GM18870 (cell line): ENCODE measurements around the gene FSD1.
"Not testable (repeated sequence)": the region's sequence is repeated elsewhere in the genome, so short reads cannot be mapped to it uniquely, and the experiment has no call there.

Source experiments
- ATAC-seq: cut with Tn5 transposase; IDR thresholded peaks from one replicate; pipeline ENCODE4 v1.9.1; 2021; ENCODE audit warnings: moderate library complexity; ENCODE audit not compliant: unreplicated experiment

The FSD1 gene

GRCh38 chr19:4313847-4314490 lies 9.6 kb downstream of the FSD1 start:
- no peak for ATAC-seq

DNA sequence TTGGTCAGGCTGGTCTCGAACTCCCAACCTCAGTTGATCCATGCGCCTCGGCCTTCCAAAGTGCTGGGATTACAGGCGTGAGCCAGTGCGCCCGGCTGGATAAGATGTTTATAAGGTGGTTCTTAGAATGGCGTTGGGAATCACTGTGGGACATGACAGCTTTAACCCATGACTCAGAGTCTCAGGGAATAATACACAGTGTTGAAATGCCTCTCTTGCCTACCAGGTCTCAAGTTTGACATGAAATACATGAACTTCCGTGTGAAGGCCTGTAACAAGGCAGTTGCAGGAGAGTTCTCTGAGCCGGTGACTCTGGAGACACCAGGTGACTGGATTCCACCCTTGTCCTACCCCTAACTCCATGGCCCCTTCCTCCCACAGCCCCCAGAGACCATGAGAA lies 12.6 kb downstream of the FSD1 start:
- ATAC-seq: no peak

DNA sequence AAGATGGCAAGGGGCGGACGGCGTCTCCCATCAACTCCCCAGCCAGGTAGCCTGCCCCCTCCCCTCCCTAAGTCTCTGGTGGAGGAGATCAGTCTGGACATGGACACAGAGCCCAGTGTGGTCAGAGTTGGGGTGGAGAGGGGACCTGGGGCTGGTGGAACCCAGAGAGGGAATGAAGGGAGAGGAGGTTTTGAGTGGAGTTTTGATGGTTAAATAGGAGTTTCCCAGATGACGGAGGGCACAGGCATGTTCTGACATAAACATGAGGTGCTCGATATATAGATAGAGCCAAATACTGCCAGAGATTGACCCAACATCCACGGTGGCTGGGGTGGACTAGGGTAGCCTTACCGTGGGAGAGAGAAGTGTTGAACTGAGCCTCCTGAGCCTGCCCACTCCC lies 14.1 kb downstream of the FSD1 start:
- ATAC-seq: no peak

- no peak for ATAC-seq
Measured at GRCh38 chr19:4319067-4319718, 14.8 kb downstream of the FSD1 start.

DNA sequence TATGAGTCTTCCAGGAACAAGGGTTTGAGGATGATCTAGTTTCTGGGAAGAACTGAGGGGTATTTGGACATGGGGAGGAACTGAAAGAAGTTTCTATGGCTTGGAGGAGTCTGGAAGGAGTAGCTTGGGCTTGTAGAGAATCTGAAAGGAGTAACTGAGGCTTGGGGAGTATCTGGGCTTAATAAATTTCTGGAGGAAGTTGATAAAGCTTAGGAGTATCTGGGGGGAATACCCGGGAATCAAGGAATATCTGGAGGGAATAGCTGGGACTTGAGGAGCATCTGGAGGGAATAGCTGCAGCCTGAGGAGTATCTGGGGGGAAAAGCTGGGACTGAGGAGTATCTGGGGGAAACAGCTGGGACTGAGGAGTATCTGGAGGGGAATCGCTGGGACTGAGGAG lies 16.0 kb downstream of the FSD1 start:
- ATAC-seq: no peak

GRCh38 chr19:4322942-4323665 lies 18.7 kb downstream of the FSD1 start:
- no peak for ATAC-seq

- no peak for ATAC-seq
Measured at GRCh38 chr19:4323692-4324091, 19.3 kb downstream of the FSD1 start.

DNA sequence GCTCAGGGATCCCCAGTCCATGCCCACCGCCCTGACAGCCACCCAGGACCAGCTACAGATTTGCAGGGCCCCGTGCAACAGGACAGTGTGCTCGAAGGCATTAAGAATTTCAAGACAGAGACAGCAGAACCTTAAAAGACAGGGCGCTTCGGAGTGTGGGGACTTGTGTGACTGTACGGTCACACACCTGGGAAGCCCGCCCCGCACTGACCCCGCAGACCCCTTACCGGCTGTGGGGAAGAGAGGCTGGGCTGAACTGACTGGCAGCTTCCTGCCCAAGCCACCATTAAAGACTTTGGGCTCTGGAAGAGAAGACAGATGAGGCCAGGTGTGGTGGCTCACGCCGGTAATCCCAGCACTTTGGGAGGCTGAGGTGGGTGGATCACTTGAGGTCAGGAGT lies 19.8 kb downstream of the FSD1 start:
- no peak for ATAC-seq

- ATAC-seq: no peak
Measured at GRCh38 chr19:4326215-4326836, 21.9 kb downstream of the FSD1 start.

GRCh38 chr19:4326837-4327251 lies 22.4 kb downstream of the FSD1 start:
- no peak for ATAC-seq

DNA sequence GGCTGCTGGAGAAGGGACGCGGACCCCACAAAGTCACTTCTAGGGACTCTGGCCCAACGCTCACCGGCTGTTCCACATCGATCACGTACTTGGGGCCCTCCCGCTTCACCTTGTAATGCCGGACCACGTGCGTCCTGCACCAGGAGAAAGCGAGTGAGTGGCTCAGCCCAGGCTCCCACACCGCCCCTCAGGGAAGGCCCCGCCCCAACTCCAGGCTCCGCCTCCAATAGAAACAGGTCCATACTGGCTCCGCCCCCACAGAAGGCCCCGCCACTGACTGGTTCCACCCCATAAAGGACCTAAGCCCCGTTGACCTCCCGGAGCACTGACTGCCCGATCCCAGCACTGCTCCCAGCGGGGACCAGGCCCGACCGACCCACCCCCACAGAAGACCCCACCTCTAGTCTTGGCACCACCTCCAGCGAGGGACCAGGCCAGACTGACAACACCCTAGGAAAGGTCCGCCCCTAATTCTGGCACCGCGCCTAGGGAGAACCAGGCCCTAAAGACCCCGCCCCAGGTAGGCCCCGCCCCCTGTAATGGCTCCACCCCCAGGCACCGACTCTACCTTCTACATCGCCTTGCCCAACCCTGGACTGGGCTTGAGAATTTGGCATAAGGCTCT lies 23.0 kb downstream of the FSD1 start:
- no peak for ATAC-seq

- no peak for ATAC-seq
Measured at GRCh38 chr19:4327877-4328242, 23.5 kb downstream of the FSD1 start.

DNA sequence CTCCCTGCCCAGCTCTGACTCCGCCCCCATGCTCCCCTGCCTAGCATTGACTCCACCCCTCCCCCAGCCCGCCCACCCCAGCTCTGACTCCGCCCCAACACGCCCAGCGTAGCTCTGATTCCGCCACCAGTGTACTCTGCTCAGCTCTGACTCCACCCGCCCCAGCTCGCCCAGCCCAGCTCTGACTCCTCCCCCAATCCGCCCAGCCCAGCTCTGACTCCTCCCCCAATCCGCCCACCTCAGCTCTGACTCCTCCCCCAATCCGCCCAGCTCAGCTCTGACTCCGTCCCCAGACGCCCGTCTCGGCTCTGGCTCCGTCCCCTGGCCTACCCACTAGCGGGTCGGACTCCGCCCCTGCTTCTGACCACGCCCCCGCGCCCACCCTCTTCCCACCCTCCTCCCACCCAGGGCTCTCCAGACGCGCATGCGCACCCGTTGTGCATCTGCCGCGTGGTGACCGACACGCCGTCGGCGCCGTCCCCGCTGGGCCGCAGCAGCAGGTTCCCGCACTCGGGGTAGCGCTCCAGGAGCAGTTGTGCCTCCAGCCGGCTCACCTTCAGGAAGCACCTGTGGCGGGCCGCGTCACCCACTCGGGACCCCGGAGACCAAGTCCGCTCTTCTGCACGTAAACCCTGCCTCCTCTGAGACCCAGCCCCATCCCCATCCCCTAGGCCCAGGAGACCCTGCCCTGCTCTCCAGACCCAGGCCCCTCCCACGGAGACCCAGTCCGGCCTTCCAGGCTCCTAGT lies 24.0 kb downstream of the FSD1 start:
- no peak for ATAC-seq

DNA sequence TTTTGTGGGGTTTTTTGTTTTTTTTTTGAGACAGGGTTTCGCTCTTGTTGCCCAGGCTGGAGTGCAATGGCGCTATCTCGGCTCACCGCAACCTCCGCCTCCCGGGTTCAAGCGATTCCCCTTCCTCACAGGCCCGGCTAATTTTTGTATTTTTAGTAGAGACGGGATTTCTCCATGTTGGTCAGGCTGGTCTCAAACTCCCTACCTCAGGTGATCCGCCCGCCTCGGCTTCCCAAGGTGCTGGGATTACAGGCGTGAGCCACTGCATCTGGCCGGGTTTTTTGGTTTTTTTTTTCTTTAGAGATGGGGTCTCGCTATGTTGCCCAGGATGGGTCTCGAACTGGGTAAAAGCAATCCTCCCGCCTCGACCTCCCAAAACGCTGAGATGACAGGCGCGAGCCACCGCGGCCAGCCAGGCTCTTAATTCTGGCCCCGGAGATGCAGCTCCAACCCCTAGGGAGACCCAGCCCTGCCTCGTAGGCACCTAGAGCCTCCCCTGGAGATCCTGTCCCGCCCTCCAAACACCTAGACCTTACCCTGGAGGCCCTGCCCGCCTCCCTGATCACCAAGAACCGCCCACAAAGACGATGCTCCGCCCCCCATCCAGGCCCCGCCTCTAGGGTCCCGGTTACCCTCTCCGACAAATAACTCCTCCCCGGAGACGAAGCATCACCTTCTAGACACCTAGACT lies 24.7 kb downstream of the FSD1 start:
- ATAC-seq: not testable (repeated sequence)

DNA sequence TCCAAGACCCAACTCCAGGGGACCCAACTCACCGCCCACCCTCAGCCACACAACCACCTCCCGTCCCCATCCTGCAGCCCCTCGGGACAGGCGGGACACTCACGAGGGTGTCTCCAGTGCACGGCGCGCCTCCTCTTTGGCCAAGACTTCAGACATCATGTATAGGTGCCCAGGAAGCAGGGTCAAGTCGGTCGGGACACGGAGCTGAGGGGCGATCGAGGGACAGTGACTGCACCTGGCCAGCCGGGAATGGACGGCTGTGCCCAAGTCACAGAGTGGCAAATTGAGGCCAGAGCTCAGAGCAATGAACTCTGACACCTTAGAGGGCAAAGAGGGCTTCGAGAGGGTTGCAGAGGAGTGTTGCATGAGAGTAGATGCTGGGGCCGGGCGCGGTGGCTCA lies 25.5 kb downstream of the FSD1 start:
- ATAC-seq: no peak

- ATAC-seq: no peak
Measured at GRCh38 chr19:4334929-4335570, 30.7 kb downstream of the FSD1 start.

GRCh38 chr19:4337906-4338440 lies 33.6 kb downstream of the FSD1 start:
- no peak for ATAC-seq

DNA sequence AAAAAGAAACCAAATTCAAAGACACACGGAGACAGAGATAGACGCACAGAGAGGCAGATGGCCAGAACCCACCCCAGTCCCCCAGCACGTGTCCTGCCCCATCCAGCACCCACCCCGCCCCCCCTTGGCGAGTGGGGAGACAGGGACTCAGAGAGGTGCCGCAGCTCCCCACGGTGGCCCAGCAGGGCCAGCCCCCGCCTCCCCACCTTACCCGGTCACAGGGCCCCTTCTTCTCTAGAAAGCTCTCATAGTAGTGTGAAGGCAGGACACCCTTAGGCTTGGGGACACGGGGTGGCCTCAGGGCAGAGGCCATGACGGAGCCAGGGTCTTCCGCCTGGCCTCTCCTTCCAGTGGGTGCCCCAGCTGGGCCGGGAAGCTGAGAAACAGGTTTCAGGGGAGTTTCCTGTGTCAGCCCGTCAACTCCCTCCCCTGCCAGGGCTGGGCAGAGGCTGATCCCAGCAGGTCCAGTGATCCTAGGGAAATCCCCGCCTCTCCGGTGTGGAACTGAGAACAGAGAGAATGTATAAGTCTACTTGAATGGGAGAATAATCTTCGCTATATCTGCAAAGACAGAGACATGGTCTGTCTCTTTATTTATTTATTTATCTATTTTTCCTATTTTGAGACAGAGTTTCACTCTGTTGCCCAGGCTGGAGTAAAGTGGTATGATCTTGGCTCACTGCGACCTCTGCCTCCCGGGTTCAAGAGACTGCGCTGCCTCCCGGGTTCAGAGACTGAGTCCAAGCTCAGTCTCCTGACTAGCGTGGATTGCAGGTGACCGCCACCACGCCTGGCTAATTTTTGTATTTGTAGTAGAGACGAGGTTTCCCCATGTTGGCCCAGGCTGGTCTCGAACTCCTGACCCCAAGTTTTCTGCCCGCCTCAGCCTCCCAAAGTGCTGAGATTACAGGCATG lies 34.3 kb downstream of the FSD1 start, which contains the start of gene STAP2:
STAP2 (minus strand) TSS at position 387 of the 915 bp plus-strand sequence; CDS start at position 313, 74 bp downstream.
- ATAC-seq: no peak
